Activated T-helper 1 cell treated with anti-CD3 and anti-CD28 coated beads, Interleukin-2, amount 50 U/mL, for 16 hours (primary cell): Measurements from ENCODE around the gene NR3C2.
"Not testable (repeated sequence)": the region's sequence is repeated elsewhere in the genome, so short reads cannot be mapped to it uniquely, and the experiment has no call there.

Experiments used
- DNase-seq, 2 donors: peaks; one replicate each; pipeline ENCODE4 v3.0.0-alpha.2; 2020; ENCODE audit warnings: low read depth in 1 of 2, low spot score in 1 of 2

NR3C2 gene

GRCh38 chr4:148171596-148171995, 270.6 kb downstream of the NR3C2 start:
- no peak for DNase-seq

DNA sequence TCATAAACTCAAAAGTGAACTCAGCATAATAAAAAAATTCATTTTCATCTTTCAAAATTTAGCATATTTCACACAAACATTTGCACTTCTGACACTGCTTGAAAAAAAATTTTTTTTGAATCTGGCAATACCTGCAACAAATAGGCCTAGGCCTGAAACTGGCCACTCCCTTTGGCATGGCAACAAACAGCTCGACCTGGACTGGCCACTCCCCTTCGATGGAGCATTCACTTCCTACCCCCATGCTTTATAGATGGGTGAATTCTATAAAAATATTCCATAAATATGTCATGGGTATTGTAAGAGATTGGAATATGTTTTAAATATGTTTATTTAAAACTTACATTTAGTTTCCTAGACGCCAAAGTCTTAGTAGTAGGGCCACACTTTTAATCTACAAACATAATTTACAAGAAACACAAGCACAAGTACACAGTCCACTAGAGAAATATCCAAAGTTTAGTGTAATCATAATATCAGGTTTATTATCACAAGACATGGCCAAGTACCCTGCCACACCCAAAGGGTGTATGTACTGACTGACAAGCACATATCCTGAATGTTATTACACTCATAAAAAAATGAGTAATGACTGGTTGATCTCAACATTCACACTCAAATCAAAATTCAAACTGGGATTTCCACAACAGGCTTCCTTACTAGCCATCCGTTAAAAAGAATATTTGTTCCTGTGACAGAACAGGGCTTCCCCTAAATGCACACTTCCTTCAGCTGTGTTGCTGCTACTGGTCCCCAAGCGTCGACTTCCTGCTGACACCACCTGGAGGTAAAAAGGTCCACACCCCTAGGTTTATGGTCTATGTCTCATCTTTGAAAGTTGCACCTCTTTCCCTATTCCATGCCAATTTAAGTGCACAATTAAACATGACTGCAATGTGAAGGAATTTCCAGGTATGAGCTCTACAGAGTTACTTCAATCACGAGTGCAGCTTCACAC, 271.5 kb downstream of the NR3C2 start:
- no peak for DNase-seq

GRCh38 chr4:148166132-148166591, 276.1 kb downstream of the NR3C2 start:
- DNase-seq: no peak

- DNase-seq: no peak
These were observed 277.7 kb downstream of the NR3C2 start for GRCh38 chr4:148164557-148164956.

- DNase-seq: no peak
These were observed 279.2 kb downstream of the NR3C2 start for GRCh38 chr4:148162991-148163390.

DNA sequence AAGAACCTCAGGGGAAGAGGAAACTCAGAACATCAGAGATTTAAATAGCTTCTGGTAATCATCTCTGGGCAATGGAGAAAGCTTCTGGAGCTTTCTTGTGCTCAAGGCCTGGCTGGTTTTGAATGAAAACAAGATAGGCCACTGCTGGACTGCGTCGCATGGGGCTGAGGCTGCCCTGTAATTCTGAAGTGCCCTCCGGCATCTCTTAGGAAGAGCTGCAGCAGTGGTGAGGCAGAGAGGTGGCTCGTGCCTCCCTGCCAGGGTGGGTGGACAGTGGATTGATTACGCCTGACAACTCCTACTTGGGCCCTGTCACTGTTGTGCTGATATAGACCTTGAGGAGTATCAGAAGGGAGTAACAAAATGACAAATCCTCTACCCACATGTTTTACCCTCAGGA, 279.7 kb downstream of the NR3C2 start:
- DNase-seq: no peak

DNA sequence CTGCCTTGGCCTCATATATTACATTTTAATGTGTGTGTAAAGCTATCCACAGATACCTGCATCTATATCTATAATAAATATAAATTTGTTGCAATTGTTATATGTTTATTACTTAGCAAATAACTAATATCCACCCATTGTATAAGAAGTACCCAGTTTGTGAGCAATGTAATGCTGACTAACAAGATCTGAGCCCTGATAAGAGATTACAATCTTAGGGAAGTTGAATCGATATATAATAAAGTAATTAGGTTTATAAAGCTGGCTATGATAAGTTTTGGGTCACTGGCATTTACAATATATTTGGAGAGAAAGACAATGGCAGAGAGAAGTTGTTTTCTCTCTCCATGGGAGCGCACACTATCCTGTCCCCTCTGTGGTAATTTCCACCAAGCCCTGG, 280.6 kb downstream of the NR3C2 start:
- no peak for DNase-seq

DNA sequence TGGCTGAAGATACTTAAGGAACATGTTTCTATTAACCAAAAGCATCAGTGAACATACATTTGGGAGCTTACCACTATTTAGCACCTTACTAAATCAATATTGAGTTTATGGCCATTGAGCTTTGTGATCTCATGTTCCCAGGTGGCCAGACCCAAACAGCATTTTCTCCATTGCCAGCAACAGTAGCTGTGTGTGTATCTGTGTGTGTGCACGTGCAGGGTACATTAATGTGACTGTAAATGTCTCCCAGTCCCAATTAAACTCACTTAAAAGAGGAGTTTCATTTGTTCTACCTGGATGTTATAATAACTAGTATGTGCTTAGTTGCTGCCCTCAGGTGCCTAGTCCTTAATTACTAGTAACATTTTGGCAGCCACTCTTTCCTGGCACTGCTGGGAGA, 282.4 kb downstream of the NR3C2 start:
- no peak for DNase-seq

DNA sequence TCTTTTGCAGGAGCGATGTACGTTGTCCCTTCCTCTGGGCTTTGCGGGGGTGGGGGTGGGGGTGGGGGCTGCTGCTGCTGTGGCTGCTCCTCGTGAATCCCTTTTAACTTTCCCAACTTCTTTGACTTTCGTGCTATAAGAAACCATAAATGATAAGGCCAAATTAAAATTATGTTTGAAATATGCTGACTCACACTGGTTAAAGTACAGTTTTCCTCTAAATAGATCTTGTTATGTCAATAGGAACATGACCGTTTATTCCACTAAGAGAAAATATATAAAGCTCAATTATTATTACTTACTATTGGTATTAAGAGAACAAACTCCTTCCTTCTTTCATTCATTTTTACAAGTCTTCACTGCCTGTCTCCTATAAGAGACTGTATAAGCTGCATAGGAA, 287.4 kb downstream of the NR3C2 start:
- DNase-seq: no peak

GRCh38 chr4:148152868-148153625, 289.2 kb downstream of the NR3C2 start:
- no peak for DNase-seq

GRCh38 chr4:148151806-148152205, 290.4 kb downstream of the NR3C2 start:
- no peak for DNase-seq

DNA sequence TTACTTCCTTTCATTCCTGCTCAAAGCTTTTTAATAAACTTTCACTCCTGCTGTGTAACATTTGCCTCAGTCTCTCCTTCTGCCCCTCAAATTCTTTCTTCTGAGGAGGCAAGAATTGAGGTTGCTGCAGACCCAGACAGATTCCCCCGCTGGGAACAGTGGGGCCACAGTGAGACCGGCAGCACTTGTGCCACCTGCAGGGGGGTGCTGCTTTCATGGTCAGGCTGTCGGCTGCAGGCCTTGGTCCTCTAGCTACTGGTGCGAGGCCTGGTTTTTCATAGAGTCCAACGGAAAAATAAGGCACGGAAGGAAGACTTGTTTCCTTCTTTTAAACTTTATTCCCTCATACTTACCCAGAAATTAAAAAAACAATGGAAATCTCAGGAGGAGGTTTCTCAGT, 296.7 kb downstream of the NR3C2 start:
- no peak for DNase-seq

GRCh38 chr4:148143174-148143573, 299.0 kb downstream of the NR3C2 start:
- DNase-seq: no peak

GRCh38 chr4:148141501-148141900, 300.7 kb downstream of the NR3C2 start:
- DNase-seq: no peak

DNA sequence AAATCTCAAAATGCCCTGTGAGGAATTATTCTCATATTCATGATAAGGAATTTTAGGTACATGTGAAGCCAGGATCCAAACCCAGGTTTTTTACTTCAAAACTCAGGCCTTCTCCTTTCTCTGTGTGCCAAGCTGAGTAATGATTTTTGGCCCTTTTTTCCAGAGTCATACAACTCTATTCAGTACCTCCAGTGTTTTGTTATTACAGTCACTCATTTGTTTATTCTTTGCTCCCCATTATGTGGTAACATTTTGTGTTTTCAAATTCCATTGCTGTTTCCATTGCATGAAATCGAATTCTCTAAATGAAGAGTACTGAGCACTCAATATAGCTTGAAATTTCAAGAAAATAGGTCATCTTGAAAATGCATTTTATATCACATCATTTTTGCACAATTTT, 315.4 kb downstream of the NR3C2 start:
- DNase-seq: no peak

DNA sequence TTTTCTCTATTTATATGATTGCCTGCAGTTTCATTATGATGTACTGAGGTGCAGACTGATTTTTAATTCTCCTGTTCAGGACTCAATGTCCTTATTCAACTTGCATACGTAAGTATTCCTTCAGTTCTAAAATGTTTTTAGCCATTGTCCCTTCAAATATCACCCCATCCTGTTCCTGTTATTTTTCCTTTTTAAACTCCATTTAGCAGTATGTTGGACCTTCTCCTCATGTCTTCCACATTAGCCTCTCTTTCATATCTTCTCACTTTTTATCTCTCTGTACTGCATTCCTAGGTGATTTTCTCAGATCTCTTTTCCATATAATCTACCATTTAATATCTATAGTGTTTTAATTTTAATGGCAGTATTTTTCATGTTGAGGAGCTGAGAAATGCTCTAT, 317.7 kb downstream of the NR3C2 start:
- DNase-seq: no peak

DNA sequence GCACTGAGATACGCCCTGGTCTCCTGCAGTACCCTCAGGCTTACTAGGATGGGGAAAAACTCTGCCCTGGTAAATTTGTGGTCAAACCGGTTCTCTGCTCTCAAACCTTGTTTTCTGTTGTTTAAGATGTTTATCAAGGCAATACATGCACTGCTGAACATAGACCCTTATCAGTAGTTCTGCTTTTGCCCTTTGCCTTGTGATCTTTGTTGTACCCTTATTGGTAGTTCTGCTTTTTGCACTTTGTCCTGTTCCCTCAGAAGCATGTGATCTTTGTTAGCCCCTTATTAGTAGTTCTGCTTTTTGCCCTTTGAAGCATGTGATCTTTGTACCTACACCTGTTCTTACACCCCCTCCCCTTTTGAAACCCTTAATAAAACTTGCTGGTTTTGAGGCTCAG, 319.1 kb downstream of the NR3C2 start:
- DNase-seq: not testable (repeated sequence)

GRCh38 chr4:148120216-148120615, 322.0 kb downstream of the NR3C2 start:
- no peak for DNase-seq

- DNase-seq: no peak
These were observed 323.6 kb downstream of the NR3C2 start for GRCh38 chr4:148118633-148119032.

DNA sequence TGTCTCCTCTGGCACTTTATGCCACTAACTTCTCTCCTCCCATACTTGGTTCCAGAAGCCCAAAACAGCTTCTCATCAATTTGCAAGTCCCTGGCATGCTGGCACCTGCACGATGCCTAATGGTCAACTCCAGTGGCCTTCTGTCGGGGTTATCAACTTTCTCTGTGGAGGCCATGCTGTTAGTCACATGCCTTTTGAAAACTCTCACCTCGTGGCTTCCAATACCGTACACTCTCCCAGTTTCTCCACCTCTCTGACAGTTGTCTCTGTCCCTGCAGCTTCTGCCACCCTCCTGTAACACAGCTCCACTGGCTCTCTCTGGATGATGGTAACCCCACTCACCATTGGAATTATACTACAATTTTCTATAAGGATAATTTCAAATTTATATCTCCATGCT, 324.0 kb downstream of the NR3C2 start:
- DNase-seq: no peak

GRCh38 chr4:148116969-148117368, 325.2 kb downstream of the NR3C2 start:
- DNase-seq: no peak

DNA sequence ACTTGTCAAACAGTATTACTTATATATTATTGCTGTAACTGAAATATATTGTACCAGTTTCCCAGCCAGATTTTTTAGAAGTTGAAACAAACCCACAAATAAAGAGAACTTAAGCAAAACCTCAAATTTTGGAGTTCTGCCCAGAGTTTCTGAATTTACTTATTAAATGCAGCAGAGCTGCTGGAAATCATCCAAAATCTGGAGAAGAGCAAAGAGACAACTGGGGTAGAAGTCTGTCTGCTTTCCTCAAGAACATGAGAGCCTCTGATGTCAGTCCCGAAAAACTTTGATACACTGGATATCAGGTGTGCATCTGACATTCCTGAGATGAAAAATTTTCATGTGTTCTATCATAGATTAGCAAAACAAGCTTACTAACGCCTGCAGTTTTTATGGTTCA, 325.9 kb downstream of the NR3C2 start:
- DNase-seq: no peak
